HepG2 (cell line): Measurements from ENCODE around the gene FPGS. TPM values are rescaled to one million over a fixed set of nuclear protein-coding genes. Genes with fewer than 3 reads are reported as not detected.

Experiments used
- ATAC-seq: fragments of 200-7000 bp; cut with Tn5 transposase; 3 replicates; pipeline ENCODE4 v1.9.1; 2020; ENCODE audit warnings: mild to moderate bottlenecking, moderate library complexity
- BruUV-seq: library from RNA; stranded (reverse); fragments of 400-500 nt; replicated peaks from 2 replicates; lab custom pipeline; 2021; lab: Mats Ljungman, UMichigan
- CTCF ChIA-PET: fragments of 300-600 bp; formaldehyde crosslinking; extraction: SDS; loops from one replicate; lab custom pipeline; 2021; ENCODE audit warnings: low total read pairs, inconsistent platforms, low intra/inter-chr PET ratio; lab: Yijun Ruan, JAX
- POLR2A ChIA-PET: fragments of 350-600 bp; sonication (Branson Sonifier 250); formaldehyde crosslinking; loops from one replicate; lab custom pipeline; 2020; ENCODE audit warnings: antibody characterized with exemption, inconsistent platforms; lab: Yijun Ruan, JAX
- DNase-seq: peaks from one replicate; pipeline ENCODE4 v3.0.0-alpha.2; 2015; ENCODE audit warnings: low spot score
- FAIRE-seq: peaks from 3 replicates; lab custom pipeline; 2011; peaks lifted over from hg19 to GRCh38; lab: Jason Lieb, UNC
- H2AFZ ChIP-seq: one replicate; pipeline ENCODE4 v1.6.1; 2011; ENCODE audit warnings: low read length, inconsistent platforms
- H3K27ac ChIP-seq: fragments of 300-600 bp; 3 replicates; pipeline ENCODE4 v1.8.0; 2011; ENCODE audit warnings: mixed run types, mild to moderate bottlenecking, mixed read lengths, low read length, inconsistent platforms; ENCODE audit not compliant: insufficient read depth; ENCODE audit errors: extremely low read length
- H3K27me3 ChIP-seq, 2 experiments: fragments of 200-600 bp in 1 of 2; 2 replicates in 1 of 2; 3 replicates in 1 of 2; pipeline versions ENCODE4 v1.6.0 to v1.8.0; 2011; ENCODE audit warnings: low read length in 2 of 2, mild to moderate bottlenecking in 2 of 2, moderate library complexity in 2 of 2, inconsistent platforms in 1 of 2; ENCODE audit not compliant: insufficient read depth in 2 of 2, control insufficient read depth in 1 of 2
- H3K36me3 ChIP-seq, 2 experiments: fragments of 200-600 bp in 1 of 2; replicated peaks in 1 of 2; 2 replicates in 1 of 2; 3 replicates in 1 of 2; pipeline versions ENCODE4 v1.5.1 to v1.8.0; 2011; ENCODE audit warnings: low read length in 2 of 2, inconsistent platforms in 1 of 2; ENCODE audit not compliant: insufficient read depth in 2 of 2, control insufficient read depth in 1 of 2
- H3K4me1 ChIP-seq: 2 replicates; pipeline ENCODE4 v1.5.1; 2012; ENCODE audit warnings: low read length, inconsistent platforms; ENCODE audit not compliant: insufficient read depth
- H3K4me2 ChIP-seq: 2 replicates; pipeline ENCODE4 v1.6.0; 2011; ENCODE audit warnings: low read depth, low read length, inconsistent platforms
- H3K4me3 ChIP-seq, 3 experiments: fragments of 200-600 bp in 1 of 3; sonication (generic), shearing (Covaris generic) in 1 of 3; replicated peaks in 1 of 3; 2 replicates each; pipeline ENCODE4 v1.5.1; 2011 to 2016; ENCODE audit warnings: low read length in 3 of 3, inconsistent platforms in 2 of 3, low read depth in 2 of 3, mild to moderate bottlenecking in 2 of 3, control low read depth in 1 of 3, mixed read lengths in 1 of 3; ENCODE audit not compliant: insufficient read depth in 1 of 3
- H3K79me2 ChIP-seq: one replicate; pipeline ENCODE4 v1.6.1; 2011; ENCODE audit warnings: low read length, inconsistent platforms; ENCODE audit not compliant: insufficient read depth
- H3K9ac ChIP-seq: 2 replicates; pipeline ENCODE4 v1.6.0; 2011; ENCODE audit warnings: mild to moderate bottlenecking, low read depth, low read length, inconsistent platforms; ENCODE audit not compliant: insufficient read depth
- H3K9me3 ChIP-seq: 2 replicates; pipeline ENCODE4 v1.5.1; 2012; ENCODE audit warnings: mild to moderate bottlenecking, low read length
- H4K20me1 ChIP-seq: 2 replicates; pipeline ENCODE4 v1.6.0; 2011; ENCODE audit warnings: inconsistent platforms, mild to moderate bottlenecking, low read length, moderate library complexity; ENCODE audit not compliant: insufficient read depth
- BCL6 ChIP-seq: IDR thresholded peaks from 2 replicates; pipeline ENCODE4 v1.6.1; 2016; ENCODE audit warnings: missing genetic modification reagents, missing compliant biosample characterization
- ERF ChIP-seq: IDR thresholded peaks from 2 replicates; pipeline ENCODE4 v1.6.1; 2018; ENCODE audit warnings: missing biosample characterization, missing genetic modification reagents
- IRX3 ChIP-seq: sonication (generic); formaldehyde crosslinking; IDR thresholded peaks from 2 replicates; pipeline ENCODE4 v1.8.1; 2023; ENCODE audit warnings: mild to moderate bottlenecking, low read depth, missing genetic modification reagents, borderline replicate concordance
- JUN ChIP-seq: sonication (generic); formaldehyde crosslinking; IDR thresholded peaks from 2 replicates; pipeline ENCODE4 v1.4.0; 2020; ENCODE audit warnings: mild to moderate bottlenecking, missing genetic modification reagents
- KLF13 ChIP-seq: sonication (generic); formaldehyde crosslinking; IDR thresholded peaks from 2 replicates; pipeline ENCODE4 v1.4.0; 2020; ENCODE audit warnings: mild to moderate bottlenecking, missing genetic modification reagents
- NFIC ChIP-seq: IDR thresholded peaks from 2 replicates; pipeline ENCODE4 v1.6.1; 2012; ENCODE audit warnings: mild to moderate bottlenecking, low read length, inconsistent platforms
- POLR2AphosphoS2 ChIP-seq: IDR thresholded peaks from 2 replicates; pipeline ENCODE4 v1.6.1; 2011; ENCODE audit warnings: low read depth, low read length, improper control_type of control experiment
- SNAPC4 ChIP-seq: sonication (generic); formaldehyde crosslinking; IDR thresholded peaks from 2 replicates; pipeline ENCODE4 v1.4.0; 2020; ENCODE audit warnings: mild to moderate bottlenecking, missing genetic modification reagents
- SRF ChIP-seq: IDR thresholded peaks from 2 replicates; pipeline ENCODE4 v1.6.1; 2011; ENCODE audit warnings: mild to moderate bottlenecking, low read depth, low read length, moderate library complexity
- ZMAT5 ChIP-seq: sonication (generic); formaldehyde crosslinking; IDR thresholded peaks from 2 replicates; pipeline ENCODE4 v1.5.0; 2020; ENCODE audit warnings: mild to moderate bottlenecking, low read depth, missing genetic modification reagents, borderline replicate concordance
- ZNF367 ChIP-seq: sonication (generic); formaldehyde crosslinking; IDR thresholded peaks from 2 replicates; pipeline ENCODE4 v1.4.0; 2020; ENCODE audit warnings: missing genetic modification reagents, borderline replicate concordance
- ZNF574 ChIP-seq: sonication (generic); formaldehyde crosslinking; IDR thresholded peaks from 2 replicates; pipeline ENCODE4 v1.4.0; 2020; ENCODE audit warnings: missing genetic modification reagents
- ZNF770 ChIP-seq: sonication (generic); formaldehyde crosslinking; IDR thresholded peaks from 2 replicates; pipeline ENCODE4 v1.5.0; 2020; ENCODE audit warnings: mild to moderate bottlenecking, missing genetic modification reagents
- ZNF788 ChIP-seq: sonication (generic); formaldehyde crosslinking; IDR thresholded peaks from 2 replicates; pipeline ENCODE4 v1.5.0; 2020; ENCODE audit warnings: mild to moderate bottlenecking, missing genetic modification reagents, borderline replicate concordance
- WGBS: methylation state at CpG from one replicate; pipeline ENCODE4 v1.1.6; 2017; ENCODE audit warnings: low lambda C conversion rate; 5-methylcytosine and 5-hydroxymethylcytosine counted together
- in situ Hi-C: cut with HindIII; loops from 2 replicates; pipeline ENCODE4 v1.10.0; 2017; ENCODE audit warnings: low pct_unique_long_range_greater_than_20kb; ENCODE audit not compliant: extremely low pct_ligation_motif_present
- intact Hi-C: fragments of 100-400 bp; cut with micrococcal nuclease; formaldehyde crosslinking; loops from one replicate; pipeline ENCODE4 v1.10.0; 2022; ENCODE audit not compliant: unreplicated experiment
- polyA plus RNA-seq, 8 experiments: library from polyadenylated mRNA; depleted of rRNA in 3 of 8; stranded (reverse) in 7 of 8; unstranded in 1 of 8; fragments of >200 nt; fragmentation: Illumina TruSeq in 4 of 8; extraction: Trizol in 4 of 8; gene quantifications; 2 replicates each; pipeline versions ENCODE4 v1.2.1 to v1.2.3, GENCODE V29; 2011 to 2016; ENCODE audit warnings: low read depth in 4 of 8, missing spikeins in 1 of 8, mixed read lengths in 1 of 8; ENCODE audit not compliant: insufficient read depth in 1 of 8
- total RNA-seq, 5 experiments: library from RNA; depleted of rRNA; stranded (reverse); fragments of >200 nt; fragmentation: Illumina TruSeq; extraction: Trizol; gene quantifications; 2 replicates each; pipeline ENCODE4 v1.2.3, GENCODE V29; 2016; ENCODE audit warnings: low read depth in 1 of 5

The FPGS gene
- total and polyA plus RNA-seq, 2 of the 13 experiments (the other 11 are each of a cell fraction or from before 2014, with no cell fraction given): 35.6 to 36.8 TPM

- ChIA-PET POLR2A (no interaction called here), CTCF (no interaction called here)
- Histone ChIP-seq H3K4me1 (peaks cover 24% of the 10 kb centered on the region), H2AFZ (no peak overlapping the region), H4K20me1 (no peaks in the 10 kb centered on the region), H3K27me3 (peaks cover 1 to 33% of the 10 kb centered on the region in 2 experiments; a peak in 3 of 5 replicates), H3K4me2 (no peak overlapping the region), H3K9me3 (no peaks in the 10 kb centered on the region), H3K9ac (no peak overlapping the region), H3K36me3 (no peaks in the 10 kb centered on the region), H3K4me3 (no peak overlapping the region), H3K27ac (no peak overlapping the region), H3K79me2 (no peaks in the 10 kb centered on the region)
- in situ Hi-C loops: no loop called here
- WGBS: 58% methylated on average over 18 of the region's 18 CpGs
- DNase-seq (no peak), FAIRE-seq (no peak), ATAC-seq (no peak)
- intact Hi-C loops: no loop called here
- BruUV-seq: no TSS peak
- TF ChIP-seq ZNF367 (CRISPR knock-in tag) (no peak), NFIC (no peak), JUN (no peak), SRF (no peak), ZNF574 (CRISPR knock-in tag) (no peak), KLF13 (CRISPR knock-in tag) (no peak), ZNF770 (CRISPR knock-in tag) (no peak), IRX3 (CRISPR knock-in tag) (no peak), ZNF788 (CRISPR knock-in tag) (no peak), BCL6 (CRISPR knock-in tag) (no peak), SNAPC4 (CRISPR knock-in tag) (no peak), ERF (CRISPR knock-in tag) (no peak), POLR2AphosphoS2 (no peak), ZMAT5 (CRISPR knock-in tag) (no peak)
Measured at GRCh38 chr9:127777368-127777980, 25.2 kb upstream of the FPGS start.
